GM12892 (cell line): ENCODE data around the gene SKIC2.
"Not testable (repeated sequence)": the region's sequence is repeated elsewhere in the genome, so short reads cannot be mapped to it uniquely, and the experiment has no call there.

Source experiments
- POLR2A ChIP-seq: IDR thresholded peaks from 2 replicates; pipeline ENCODE4 v1.6.1; 2011; ENCODE audit warnings: low read depth, low read length, control low read depth
- POLR2AphosphoS5 ChIP-seq: IDR thresholded peaks from 2 replicates; pipeline ENCODE4 v1.6.1; 2011; ENCODE audit warnings: low read depth, low read length, control low read depth
- TAF1 ChIP-seq: IDR thresholded peaks from 2 replicates; pipeline ENCODE4 v1.6.1; 2011; ENCODE audit warnings: low read depth, mild to moderate bottlenecking, control low read depth, low read length, borderline replicate concordance

GRCh38 chr6:32005991-32006529 is 47.1 kb downstream of the SKIC2 start:
- TF ChIP-seq POLR2A, TAF1, POLR2AphosphoS5: not testable (repeated sequence)
